ENCODE measurements around the gene RBFA.

The RBFA gene

GRCh38 chr18:79985172-79985571 is 49.1 kb upstream of the RBFA start:
- Histone ChIP-seq H3K27ac (ENCODE audit: extremely low read depth, low read depth, low read length) (no peak overlapping the region), H3K36me3 (ENCODE audit: control insufficient read depth in 2 of 2, insufficient read depth in 1 of 2, low read length in 2 of 2) (peaks cover 21 to 41% of the 10 kb centered on the region in 2 experiments), H3K9me3 (ENCODE audit: control insufficient read depth, insufficient read depth, low read depth, low read length) (no peaks in the 10 kb centered on the region), H3K4me1 (ENCODE audit: control insufficient read depth, insufficient read depth, low read length) (peaks cover 11% of the 10 kb centered on the region), H3K4me3 (ENCODE audit: low read depth, low read length) (no peak overlapping the region)
- CTCF ChIA-PET: interaction anchor here (0.6 to 0.7 kb wide), 4 partner anchors 14 to 654 kb away, joined by 3 to 9 read pairs (median 4); no protein-coding TSS in a partner anchor
- no peak for TF ChIP-seq ZNF391 (tag by site-specific recombination; IDR thresholded peaks at IDR 0.05; ENCODE audit: borderline replicate concordance, low read depth)
- no peak for TF ChIP-seq ZNF513 (tag by site-specific recombination; IDR thresholded peaks at IDR 0.05)
- no peak for TF ChIP-seq ZBTB11 (tag by site-specific recombination; conservative IDR thresholded peaks at IDR 0.05; ENCODE audit: low read depth)
- TF ChIP-seq HIC1 (tag by site-specific recombination; IDR thresholded peaks at IDR 0.05): no peak
- no peak for TF ChIP-seq ZNF558 (tag by site-specific recombination; IDR thresholded peaks at IDR 0.05)
- no peak for TF ChIP-seq ZNF341 (tag by site-specific recombination; IDR thresholded peaks at IDR 0.05; ENCODE audit: low read depth)
- no peak for TF ChIP-seq EGR2 (tag by site-specific recombination; IDR thresholded peaks at IDR 0.05; ENCODE audit: low read depth)
- no peak for TF ChIP-seq MZF1 (tag by site-specific recombination; IDR thresholded peaks at IDR 0.05; ENCODE audit: borderline replicate concordance)
- no peak for TF ChIP-seq ZNF211 (tag by site-specific recombination; IDR thresholded peaks at IDR 0.05; ENCODE audit: low read depth)
- no peak for TF ChIP-seq ZNF362 (tag by site-specific recombination; IDR thresholded peaks at IDR 0.05)
- POLR2A ChIA-PET: interaction anchor here (0.6 kb wide), 1 partner anchor 14 kb away, joined by 3 read pairs; no protein-coding TSS in a partner anchor

- Histone ChIP-seq H3K27ac (ENCODE audit: extremely low read depth, low read depth, low read length) (no peak overlapping the region), H3K36me3 (ENCODE audit: control insufficient read depth in 2 of 2, insufficient read depth in 1 of 2, low read length in 2 of 2) (peaks cover 21 to 41% of the 10 kb centered on the region in 2 experiments), H3K4me3 (ENCODE audit: low read depth, low read length) (peak overlapping the region; percentile 82), H3K9me3 (ENCODE audit: control insufficient read depth, insufficient read depth, low read depth, low read length) (no peaks in the 10 kb centered on the region), H3K4me1 (ENCODE audit: control insufficient read depth, insufficient read depth, low read length) (peaks cover 7% of the 10 kb centered on the region)
- TF ChIP-seq ZNF776 (tag by site-specific recombination; IDR thresholded peaks at IDR 0.05; ENCODE audit: borderline replicate concordance) (no peak), GLIS2 (tag by site-specific recombination; IDR thresholded peaks at IDR 0.05) (peak; percentile 20; the same call in 1 of the 2 replicates), GLIS1 (tag by site-specific recombination; IDR thresholded peaks at IDR 0.05) (peak; percentile 8; the same call in 1 of the 2 replicates)
- ChIA-PET CTCF (interaction anchor here (1.2 to 1.6 kb wide), 2 partner anchors 9 to 170 kb away, joined by 3 to 5 read pairs; no protein-coding TSS in a partner anchor), POLR2A (interaction anchor here (1.0 to 2.6 kb wide), 4 partner anchors 19 to 122 kb away, joined by 3 to 10 read pairs (median 4); partner anchors contain the start of genes ADNP2 and SLC66A2)
Measured at GRCh38 chr18:79986726-79987125, 47.5 kb upstream of the RBFA start.
